ENCODE results near the gene CHAT.

CHAT gene

DNA sequence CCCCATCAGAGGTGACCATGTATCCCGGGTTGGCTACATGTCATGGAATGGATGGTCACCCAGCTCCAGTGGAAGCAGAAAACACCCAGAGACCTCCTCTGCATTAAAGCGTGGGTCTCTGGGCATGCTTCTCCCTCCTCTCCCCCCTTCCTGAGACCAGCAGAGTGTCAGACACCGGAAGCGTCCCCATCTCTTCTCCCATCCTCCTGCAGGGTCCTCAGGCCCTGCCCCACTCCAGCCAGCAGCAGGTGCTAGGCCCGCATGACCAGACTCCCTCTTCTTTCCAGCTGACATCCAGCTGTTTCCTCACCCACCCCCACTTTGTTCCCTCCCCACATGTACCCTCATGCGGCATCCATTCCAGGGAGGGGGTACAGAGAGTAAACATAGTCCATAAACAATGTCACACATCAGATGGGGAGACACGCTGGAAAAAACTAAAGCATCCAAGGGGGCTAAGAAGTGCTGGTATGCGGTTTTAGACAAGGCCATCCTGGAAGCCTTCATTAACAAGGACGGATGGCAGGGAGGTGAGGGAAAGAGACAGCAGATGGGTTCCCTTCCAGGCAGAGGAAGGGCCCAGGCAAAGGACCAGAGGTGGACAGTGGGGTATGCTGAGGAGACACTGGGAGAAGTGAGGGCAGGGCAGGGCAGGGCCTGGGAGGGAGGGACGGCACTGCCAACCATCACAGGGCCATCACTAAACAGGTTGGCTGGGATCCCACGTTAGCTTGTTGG lies 16.2 kb upstream of the CHAT start:
- DNase-seq (ENCODE audit: low spot score), result no peak

DNA sequence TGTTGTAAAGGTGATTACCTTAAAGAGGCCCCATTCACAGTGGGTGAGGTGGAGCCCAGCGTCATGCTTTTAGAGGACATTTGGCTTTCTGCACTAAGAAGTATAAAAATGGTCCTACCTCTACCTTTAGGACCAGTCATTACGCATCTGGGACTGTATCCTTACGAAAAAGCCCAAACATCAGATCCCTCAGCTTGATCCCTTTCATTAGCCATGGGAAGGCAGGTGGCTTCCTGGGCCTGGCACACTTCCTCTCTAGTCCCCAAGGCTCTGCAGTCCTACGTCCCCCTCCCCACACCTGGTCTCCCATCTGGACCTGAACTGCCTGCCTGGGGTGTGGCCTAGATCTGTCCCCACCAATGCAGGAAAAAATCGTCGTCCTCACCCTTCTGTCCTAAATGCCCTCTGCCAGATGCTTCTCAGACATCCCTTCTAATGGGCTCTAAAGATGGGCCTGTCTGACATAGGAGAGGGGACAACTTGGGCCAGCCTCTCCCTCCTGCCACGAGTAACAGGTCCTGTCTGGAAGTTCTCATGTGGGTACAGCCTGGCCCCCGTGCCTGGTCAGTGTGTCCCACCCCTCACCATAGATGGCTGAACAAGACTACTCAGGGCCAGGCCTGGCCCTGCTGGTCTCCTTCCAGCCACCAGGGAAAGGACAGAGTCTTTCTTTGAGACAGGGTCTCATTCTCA lies 15.5 kb upstream of the CHAT start:
- no peak for DNase-seq (ENCODE audit: low spot score)

DNA sequence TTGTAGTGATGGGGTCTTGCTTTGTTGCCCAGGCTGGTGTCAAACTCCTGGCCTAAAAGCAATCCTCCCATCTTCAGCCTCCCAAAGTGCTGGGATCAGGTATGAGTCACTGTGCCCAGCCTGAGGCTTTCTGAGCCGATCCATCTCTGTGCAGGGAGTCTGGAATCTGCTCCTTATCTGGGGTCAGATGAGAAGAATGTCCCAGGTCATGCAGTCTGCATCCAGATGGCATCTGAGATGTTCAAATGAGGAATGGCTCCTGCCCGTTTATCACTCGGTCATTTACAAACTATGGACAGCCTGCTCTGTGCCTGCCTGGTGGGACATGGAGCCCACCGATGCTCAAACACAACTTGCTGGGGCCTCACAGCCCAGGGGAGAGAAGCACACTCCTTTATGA lies 14.9 kb upstream of the CHAT start:
- DNase-seq (ENCODE audit: low spot score), result peak; percentile 32

DNA sequence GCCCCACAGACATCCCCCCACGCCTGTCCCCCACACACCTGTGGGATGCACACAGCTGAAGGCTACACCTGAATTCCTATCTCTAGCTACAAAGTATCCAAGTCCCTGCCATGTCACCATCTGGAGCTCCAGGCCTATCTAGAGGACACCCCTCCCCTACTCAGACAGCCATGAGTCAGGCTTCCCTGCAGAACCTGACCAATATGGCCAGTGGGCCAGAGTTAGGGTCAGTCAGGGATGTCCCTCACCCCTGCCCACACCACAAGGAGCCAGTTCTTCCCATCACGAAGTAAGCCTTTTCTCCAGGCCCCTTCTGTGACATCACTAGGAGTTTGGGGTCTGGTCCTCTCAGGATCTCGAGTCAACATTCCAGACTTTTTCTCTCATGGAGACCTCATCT lies 14.3 kb upstream of the CHAT start:
- DNase-seq (ENCODE audit: low spot score), result peak; percentile 36

DNA sequence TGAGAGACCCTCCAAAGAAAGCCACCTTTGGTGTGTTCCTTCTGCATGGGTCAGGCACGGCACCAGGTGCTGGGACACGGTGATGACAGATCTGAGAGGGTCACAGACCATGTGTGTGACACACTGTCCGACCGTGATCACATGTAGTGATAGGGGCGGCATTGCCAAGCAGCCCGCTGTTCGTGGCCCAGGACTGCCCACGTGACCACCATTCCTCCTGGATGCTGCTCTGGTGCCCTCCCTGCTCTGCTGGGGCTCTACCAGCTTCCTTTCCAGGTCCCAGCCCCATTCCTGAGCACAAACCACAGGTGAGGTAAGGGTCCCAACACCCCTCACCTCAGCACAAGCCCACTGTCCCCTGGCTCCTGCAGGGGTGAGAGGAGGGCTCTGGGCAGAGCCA lies 13.8 kb upstream of the CHAT start:
- no peak for DNase-seq (ENCODE audit: low spot score)

DNA sequence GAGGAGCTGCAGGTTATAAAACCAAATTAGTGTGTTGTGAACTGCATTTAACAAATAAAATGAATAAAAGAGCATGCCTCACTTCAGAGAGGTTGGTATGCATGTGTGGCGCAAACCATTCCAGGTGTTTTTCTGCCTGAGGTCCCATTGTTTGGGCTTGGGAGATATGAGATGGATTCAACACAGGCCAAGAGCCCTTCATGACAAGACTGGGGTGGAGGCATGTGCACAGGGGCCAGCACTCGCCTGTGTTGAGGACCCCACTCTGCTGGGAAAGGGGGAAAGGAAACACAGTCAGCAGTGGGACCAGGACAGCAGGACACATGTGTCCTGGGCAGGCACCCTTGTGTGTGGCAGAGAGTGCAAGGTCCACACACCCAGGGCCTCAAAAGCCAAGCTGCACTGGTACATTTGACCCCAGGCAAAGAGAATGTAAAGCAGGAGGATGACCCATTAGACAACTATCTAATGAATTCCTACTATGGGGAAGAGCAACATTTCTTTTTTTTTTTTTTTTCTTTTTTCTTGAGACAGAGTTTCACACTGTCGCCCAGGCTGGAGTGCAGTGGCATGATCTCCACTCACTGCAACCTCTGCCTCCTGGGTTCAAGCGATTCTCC lies 12.9 kb upstream of the CHAT start:
- DNase-seq (ENCODE audit: low spot score), result no peak

DNA sequence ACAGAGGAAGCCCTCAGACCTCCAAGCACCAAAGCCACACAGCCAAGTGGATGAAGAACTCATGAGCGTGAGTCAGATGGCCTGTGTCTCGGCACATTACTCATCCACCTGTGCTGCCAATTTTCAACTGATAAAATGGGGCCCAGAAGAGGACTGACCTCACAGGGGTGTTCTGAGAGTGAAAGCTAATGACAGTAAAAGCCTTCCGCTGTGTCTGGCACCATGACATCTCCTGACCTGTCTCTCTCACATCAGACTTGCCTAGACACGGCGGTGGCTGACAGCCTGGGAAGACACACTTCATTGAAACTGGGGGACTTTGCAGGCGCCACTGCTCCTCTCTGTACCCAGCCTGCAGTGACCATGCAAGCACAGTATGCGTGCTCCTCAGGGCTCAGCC lies 12.0 kb upstream of the CHAT start:
- DNase-seq (ENCODE audit: low spot score), result no peak

DNA sequence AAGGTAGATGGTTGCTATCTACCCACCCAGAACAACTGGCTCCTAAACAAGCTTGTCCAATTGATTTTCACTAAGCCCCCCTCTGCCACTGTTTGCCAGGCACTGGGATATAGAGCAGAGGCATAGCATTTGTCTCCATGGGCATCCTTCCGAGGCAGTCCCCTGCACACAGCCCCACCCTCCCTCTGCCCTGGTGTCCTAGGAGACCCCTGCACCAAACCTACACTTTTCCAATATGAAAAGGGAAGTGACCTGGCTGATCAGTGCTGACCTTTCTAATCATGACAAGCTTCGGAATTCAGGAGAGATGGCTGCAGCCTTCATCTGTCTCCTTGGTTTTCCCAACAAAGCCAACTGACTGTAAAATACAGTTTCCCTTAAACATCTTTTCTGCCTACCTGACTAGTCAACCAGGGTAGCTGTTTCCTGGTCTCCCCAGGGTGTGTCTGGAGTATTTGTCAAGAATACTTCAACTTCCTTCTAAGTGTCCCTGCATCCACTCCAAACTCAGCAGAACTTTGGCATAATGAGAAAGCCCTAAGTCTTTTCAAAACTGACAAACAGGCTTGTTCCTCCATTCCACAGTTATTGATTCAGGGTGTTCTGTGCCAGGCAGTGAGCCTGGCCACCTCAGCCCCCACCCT lies 11.3 kb upstream of the CHAT start:
- DNase-seq (ENCODE audit: low spot score), result no peak

DNA sequence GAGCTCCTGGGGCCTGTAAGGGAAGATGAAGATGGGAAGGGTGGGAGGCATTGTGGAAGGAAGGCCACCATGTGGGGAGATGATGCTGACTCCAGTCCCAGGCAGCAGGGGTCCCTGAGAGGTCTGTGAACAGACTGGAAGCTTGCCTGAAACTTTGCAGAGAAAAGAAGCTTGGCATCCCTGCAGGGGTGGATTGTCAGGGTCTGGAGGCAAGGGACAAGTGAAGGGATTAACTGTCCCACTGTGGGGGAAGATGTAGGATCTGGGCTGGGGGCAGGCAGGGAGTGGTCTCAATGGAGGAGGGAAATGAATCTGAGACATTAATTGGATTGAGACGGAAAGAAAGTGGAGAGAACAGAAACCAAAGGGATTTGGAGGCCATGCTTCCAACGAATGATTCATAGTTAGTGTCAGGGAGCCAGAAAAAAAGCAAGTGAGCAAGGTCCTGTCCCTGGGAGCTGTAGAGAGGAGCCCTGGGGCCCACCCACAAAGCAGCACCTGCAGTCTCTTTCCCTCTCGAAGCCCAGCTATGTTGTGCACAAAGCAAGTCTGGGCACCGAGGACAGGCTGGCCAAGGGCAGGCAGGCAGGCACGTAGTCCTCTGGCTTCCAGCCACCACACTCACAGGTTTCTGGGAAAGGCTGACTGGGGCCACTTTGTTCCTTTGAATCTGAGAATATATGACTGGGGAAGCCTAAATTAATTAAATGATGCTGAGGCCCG lies 8.5 kb upstream of the CHAT start:
- DNase-seq (ENCODE audit: low spot score), result peak; percentile 32

DNA sequence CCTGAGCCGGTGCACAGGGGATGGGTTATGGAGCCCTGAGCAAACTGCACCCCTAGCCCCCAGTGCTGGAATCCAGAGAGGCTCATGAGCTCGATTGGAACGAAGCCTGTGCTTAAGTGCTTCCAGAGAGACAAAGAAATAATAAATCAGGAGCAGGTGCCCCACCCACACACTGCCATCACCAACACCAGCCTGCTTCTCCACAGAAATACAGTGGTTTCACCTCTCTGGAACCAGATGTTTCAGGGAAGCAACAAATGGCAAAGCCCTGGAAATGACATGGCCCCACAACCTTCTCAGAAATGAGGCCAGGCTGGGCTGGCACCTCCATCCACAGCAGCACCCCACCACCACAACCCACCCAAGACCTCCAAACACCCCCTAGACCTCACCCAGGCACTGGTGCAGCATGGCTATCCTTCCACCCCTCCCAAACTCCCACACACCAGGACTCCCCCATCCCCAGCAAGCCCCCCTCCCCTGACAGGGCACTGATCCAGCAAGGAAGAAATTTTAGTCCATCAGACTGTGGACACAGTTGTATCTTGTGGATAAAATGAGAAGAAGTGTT lies 7.8 kb upstream of the CHAT start:
- peak; percentile 27 for DNase-seq (ENCODE audit: low spot score)

DNA sequence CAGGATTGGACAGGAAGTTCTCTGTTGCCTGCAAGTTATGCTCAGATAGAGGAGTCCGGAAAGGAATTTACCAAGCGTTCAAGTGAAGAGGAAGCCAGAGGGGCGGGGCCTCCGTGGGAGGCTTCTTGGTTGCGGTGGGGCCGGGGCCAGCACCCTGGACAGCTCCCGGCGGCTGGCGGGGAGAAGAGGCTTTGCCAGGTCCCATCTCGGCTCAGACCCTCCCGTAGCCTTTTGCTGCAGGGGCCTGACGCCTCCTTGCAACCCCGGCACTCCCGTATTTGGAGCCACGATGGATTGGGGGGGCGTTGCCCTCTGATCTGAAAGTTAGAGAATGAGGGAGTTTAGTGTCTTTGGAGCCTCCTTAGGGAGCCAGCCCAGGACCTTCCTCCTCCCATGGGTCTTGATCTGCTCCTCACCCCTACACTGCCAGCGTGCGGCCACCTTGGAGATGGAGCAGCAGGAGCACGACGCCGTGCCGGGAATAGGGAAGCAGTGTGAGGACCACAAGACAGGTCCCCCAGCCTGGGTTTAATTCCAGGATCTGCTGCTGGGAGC lies 6.8 kb upstream of the CHAT start:
- peak; percentile 91 for DNase-seq (ENCODE audit: low spot score)

DNA sequence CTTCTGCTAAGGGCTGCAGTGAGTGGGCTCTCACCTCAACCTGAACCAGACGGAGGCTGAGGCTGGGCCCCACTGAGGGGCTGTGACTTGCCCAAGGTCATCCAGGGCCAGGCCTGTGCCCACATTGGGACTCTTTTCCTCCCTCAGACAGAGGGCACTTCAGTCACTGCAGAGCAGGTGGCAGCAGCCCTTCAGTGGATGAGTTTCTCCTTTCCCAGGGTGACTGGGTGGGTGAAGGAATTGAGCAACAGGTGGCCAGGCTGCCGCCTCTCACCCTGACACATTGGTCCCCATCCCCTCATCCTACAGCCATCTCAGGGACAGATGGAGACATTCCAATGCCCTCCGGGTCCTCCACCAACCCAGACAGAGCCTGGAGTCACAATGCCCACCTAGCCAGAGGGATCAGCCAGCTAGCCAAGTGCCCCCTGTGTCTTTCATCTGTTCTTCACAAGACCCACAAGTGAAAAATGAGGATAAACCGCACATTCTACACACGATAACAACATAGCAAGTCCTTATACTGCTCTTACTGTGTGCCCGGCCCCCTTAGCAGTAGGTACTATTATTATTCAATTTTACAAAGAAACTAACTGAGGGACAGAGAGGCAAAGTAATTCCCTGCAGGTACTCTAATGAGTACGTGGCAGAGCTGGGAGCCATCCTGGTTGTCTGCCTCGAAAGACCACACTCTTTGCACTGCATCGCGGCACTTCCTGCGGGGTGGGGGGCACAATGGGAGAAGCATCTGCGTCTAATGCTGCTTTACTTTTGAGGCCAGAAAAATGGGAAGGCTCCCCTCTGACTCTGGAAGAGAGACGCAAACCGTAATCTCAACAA lies 5.5 kb upstream of the CHAT start:
- no peak for DNase-seq (ENCODE audit: low spot score)

DNA sequence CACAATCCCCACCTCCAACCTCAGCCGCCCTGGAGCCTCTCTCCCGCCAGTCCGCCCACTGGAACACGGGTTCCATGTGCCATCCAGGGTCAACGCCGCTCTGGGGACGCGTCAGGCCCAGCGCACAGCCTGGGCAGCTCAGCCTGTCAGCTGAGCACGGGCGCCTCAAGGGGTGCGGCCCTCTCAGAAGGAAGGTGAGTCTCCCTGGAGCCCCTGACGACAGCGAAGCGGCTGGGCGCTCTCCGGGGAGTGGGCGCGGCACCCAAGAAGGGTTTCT lies 4.9 kb upstream of the CHAT start:
- no peak for DNase-seq (ENCODE audit: low spot score)

DNA sequence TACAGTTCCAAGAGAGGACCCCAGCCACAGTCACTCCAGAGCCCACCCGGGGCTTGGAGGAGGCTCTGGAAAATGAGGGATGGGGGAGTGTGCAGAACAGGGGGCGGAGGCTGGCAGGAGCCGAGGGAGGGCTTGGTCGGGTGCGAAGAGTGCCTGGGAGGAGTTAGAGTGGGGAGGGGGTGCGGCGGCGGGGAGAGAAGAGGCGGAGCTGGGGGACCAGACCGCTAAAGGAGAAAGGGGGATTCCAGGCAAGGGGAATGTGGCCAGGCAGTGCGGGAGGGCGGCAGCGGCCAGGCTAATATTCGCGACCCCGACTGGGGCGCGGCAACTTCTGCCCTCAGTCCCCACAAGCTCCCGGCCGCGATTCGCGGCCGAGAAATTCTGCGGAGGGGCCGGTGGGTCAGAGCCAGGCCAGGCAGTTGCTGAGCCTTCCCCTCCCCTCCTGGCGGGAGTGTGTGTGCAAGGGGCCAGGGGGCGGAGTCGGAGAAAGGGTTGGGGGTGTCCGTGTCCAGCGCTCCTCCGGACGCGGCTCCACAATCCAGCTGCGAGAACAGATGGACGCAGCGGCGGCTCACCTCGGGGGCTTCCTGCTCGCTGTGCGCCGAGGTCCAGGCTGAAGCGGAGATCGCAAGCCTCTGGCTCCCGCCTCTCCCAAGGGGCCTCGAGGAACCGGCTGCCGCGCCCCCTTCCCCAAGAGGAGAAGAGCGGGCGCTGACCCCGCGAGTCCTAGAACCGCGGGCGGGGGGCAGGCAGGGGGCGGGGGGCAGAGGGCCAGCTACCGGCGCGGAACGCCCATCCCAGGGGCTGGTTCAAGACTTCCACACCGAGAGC lies 4.3 kb upstream of the CHAT start:
- peak; percentile 75 for DNase-seq (ENCODE audit: low spot score)

DNA sequence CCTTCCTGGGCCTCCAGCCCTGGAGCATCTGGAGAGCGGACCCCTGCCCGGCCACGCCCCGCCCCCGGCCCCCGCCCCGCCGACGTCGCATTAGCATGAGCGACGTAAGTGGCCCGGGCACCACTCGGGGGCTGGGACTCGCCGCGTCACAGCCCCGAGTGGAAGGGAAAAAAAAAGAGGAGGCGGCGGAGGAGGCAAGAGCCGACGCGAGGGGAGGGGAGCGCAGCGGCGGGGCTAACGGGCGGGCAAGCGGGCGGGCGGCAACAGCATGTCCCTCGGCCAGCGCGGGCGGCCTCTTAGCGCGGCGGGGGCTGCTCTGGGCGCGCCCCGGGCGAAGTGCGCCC lies 3.8 kb upstream of the CHAT start, which contains the start of gene SLC18A3:
TSS of gene SLC18A3 (plus strand) at position 197 of the 344 bp plus-strand sequence. CDS start 431 bp downstream, outside the sequence.
- no peak for DNase-seq (ENCODE audit: low spot score)

DNA sequence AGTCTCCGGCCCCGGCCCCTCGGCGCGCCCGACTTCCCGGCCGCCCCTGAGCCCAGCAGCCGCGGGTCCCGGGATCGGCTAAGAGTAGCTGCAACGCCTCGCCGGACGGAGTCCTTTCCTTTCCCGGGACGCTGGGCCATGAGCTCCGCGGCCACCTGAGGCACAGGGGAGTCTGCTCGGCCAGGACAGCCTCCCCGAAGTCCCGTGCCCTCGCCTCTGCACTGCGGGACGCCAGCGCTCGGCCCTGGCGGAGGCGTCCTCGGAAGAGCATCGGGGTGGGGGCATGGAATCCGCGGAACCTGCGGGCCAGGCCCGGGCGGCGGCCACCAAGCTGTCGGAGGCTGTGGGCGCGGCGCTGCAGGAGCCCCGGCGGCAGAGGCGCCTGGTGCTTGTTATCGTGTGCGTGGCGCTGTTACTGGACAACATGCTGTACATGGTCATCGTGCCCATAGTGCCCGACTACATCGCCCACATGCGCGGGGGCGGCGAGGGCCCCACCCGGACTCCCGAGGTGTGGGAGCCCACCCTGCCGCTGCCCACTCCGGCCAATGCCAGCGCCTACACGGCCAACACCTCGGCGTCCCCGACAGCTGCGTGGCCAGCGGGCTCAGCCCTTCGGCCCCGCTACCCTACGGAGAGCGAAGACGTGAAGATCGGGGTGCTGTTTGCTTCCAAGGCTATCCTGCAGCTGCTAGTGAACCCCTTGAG lies 3.2 kb upstream of the CHAT start:
- DNase-seq (ENCODE audit: low spot score), result no peak

DNA sequence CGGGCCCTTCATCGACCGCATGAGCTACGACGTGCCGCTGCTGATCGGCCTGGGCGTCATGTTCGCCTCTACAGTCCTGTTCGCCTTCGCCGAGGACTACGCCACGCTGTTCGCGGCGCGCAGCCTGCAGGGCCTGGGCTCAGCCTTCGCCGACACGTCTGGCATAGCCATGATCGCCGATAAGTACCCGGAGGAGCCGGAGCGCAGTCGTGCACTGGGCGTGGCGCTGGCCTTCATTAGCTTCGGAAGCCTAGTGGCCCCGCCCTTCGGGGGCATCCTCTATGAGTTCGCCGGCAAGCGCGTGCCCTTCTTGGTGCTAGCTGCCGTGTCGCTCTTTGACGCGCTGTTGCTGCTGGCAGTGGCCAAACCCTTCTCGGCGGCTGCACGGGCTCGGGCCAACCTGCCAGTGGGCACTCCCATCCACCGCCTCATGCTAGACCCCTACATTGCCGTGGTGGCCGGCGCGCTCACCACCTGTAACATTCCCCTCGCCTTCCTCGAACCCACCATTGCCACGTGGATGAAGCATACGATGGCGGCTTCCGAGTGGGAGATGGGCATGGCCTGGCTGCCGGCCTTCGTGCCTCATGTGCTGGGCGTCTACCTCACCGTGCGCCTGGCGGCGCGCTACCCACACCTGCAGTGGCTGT lies 2.5 kb upstream of the CHAT start:
- DNase-seq (ENCODE audit: low spot score), result peak; percentile 63

DNA sequence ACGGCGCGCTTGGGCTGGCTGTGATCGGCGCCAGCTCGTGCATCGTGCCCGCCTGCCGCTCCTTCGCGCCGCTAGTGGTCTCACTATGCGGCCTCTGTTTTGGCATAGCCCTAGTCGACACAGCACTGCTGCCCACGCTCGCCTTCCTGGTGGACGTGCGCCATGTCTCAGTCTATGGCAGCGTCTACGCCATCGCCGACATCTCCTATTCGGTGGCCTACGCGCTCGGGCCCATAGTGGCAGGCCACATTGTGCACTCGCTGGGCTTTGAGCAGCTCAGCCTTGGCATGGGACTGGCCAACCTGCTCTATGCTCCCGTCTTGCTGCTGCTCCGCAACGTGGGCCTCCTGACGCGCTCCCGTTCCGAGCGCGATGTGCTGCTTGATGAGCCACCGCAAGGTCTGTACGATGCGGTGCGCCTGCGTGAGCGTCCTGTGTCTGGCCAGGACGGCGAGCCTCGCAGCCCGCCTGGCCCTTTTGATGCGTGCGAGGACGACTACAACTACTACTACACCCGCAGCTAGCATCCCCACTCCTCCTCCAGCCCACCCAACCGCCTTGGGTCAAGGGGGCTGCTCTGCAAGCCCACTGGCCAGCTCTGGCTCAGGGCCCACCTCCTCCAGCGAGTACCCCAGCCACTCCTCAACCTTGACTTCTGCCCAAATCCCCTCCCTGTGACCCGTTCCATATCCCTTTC lies 1.9 kb upstream of the CHAT start:
- peak; percentile 50 for DNase-seq (ENCODE audit: low spot score)
